ENCODE results near the gene ADAM12. TPM values are rescaled to one million over a fixed set of nuclear protein-coding genes. Genes with fewer than 3 reads are reported as not detected.

ADAM12 gene
- total and polyA plus RNA-seq, 2 experiments from 2014 or later: 0.13 to 0.87 TPM

- no peak for TF ChIP-seq ZNF462 (CRISPR knock-in tag; IDR thresholded peaks at IDR 0.05)
- TF ChIP-seq JUNB (IDR thresholded peaks at IDR 0.05; ENCODE audit: unreplicated experiment): no peak
- no peak for TF ChIP-seq POLR2AphosphoS5 (IDR thresholded peaks at IDR 0.05; ENCODE audit: low read depth)
- TF ChIP-seq ZNF114 (CRISPR knock-in tag; IDR thresholded peaks at IDR 0.05): no peak
- no peak for TF ChIP-seq ZNF331 (CRISPR knock-in tag; IDR thresholded peaks at IDR 0.05; ENCODE audit: low read depth)
- no peak for TF ChIP-seq EZH2 (IDR thresholded peaks at IDR 0.05; ENCODE audit: low read depth, unreplicated experiment)
- no peak for TF ChIP-seq NANOG (IDR thresholded peaks at IDR 0.05; ENCODE audit: borderline replicate concordance)
- no peak for TF ChIP-seq CREB1 (CRISPR knock-in tag; IDR thresholded peaks at IDR 0.05; ENCODE audit: low read depth)
Measured at GRCh38 chr10:126098226-126098581, 290.1 kb downstream of the ADAM12 start (continued).

- Mint-ChIP-seq H3K4me3 (no peak overlapping the region), H3K4me1 (peaks cover 11% of the 10 kb centered on the region), H3K9me3 (no peaks in the 10 kb centered on the region), H3K27ac (no peak overlapping the region), H3K36me3 (ENCODE audit: low read depth) (no peaks in the 10 kb centered on the region), H3K27me3 (ENCODE audit: insufficient read depth, low read depth, poor library complexity) (no peaks in the 10 kb centered on the region)
- no peak for ATAC-seq
- Histone ChIP-seq H3K36me3 (ENCODE audit: insufficient read depth) (no peaks in the 10 kb centered on the region), H3K4me2 (no peak overlapping the region), H3K27me3 (ENCODE audit: insufficient read depth) (no peaks in the 10 kb centered on the region), H3K27ac (ENCODE audit: low read depth) (no peak overlapping the region), H2AFZ (no peak overlapping the region), H3F3A (replicated peaks; ENCODE audit: low read depth) (no peaks in the 10 kb centered on the region), H3K79me2 (replicated peaks; ENCODE audit: insufficient read depth) (no peaks in the 10 kb centered on the region), H3K9me2 (ENCODE audit: insufficient read depth) (peaks cover 4% of the 10 kb centered on the region; the same call in 1 of the 2 replicates), H3K4me1 (ENCODE audit: insufficient read depth) (0 out of 2 replicates have a peak, but pooled peaks cover 3% of the 10 kb centered on the region), H4K20me1 (replicated peaks; ENCODE audit: insufficient read depth) (no peaks in the 10 kb centered on the region), H3K4me3 (no peak overlapping the region)
- DNase-seq (ENCODE audit: low spot score): peak; percentile 17
- no peak for TF ChIP-seq EZH2 (IDR thresholded peaks at IDR 0.05; ENCODE audit: low read depth, unreplicated experiment)
- no peak for TF ChIP-seq ETS1 (IDR thresholded peaks at IDR 0.05)
- TF ChIP-seq REST (IDR thresholded peaks at IDR 0.05; ENCODE audit: unreplicated experiment): no peak
- TF ChIP-seq CTCF (conservative IDR thresholded peaks at IDR 0.05; ENCODE audit: low read depth in 2 of 2): peak in 1 of 2 experiments; percentile 14; a peak in 1 of 4 replicates
- no peak for TF ChIP-seq CREB1 (CRISPR knock-in tag; IDR thresholded peaks at IDR 0.05; ENCODE audit: low read depth)
- no peak for TF ChIP-seq EZH2phosphoT487 (IDR thresholded peaks at IDR 0.05; ENCODE audit: unreplicated experiment)
Measured at GRCh38 chr10:126097558-126098225, 290.6 kb downstream of the ADAM12 start.
